SK-N-SH (cell line): Measurements from ENCODE around the gene TIAM2. TPM values are rescaled to one million over a fixed set of nuclear protein-coding genes. Genes with fewer than 3 reads are reported as not detected.

Experiments used
- CTCF ChIA-PET: fragments of 300-600, 350-600 bp; formaldehyde crosslinking; extraction: SDS; loops from one replicate; lab custom pipeline; 2021; lab: Yijun Ruan, JAX
- POLR2A ChIA-PET: fragments of 350-600 bp; sonication (Branson Sonifier 250); formaldehyde crosslinking; extraction: SDS; loops from one replicate; lab custom pipeline; 2020; ENCODE audit warnings: antibody characterized with exemption, inconsistent platforms; lab: Yijun Ruan, JAX
- DNase-seq: peaks from one replicate; pipeline ENCODE4 v3.0.0; 2012
- H2AFZ ChIP-seq: fragments of 200-600 bp; sonication (generic); 2 replicates; pipeline ENCODE4 v1.8.1; 2016; ENCODE audit warnings: antibody characterized with exemption, mild to moderate bottlenecking, low read depth
- H3F3A ChIP-seq: fragments of 200-600 bp; sonication (generic); replicated peaks from 2 replicates; pipeline ENCODE3; 2016; ENCODE audit warnings: antibody characterized with exemption, mild to moderate bottlenecking; ENCODE audit not compliant: insufficient read depth
- H3K27ac ChIP-seq, 2 experiments: fragments of 200-500 bp in 1 of 2; fragments of 200-600 bp in 1 of 2; sonication (Bioruptor generic) in 1 of 2; sonication (generic), shearing (Covaris generic) in 1 of 2; 2 replicates each; pipeline versions ENCODE4 v1.5.1 to v1.6.1; 2014 to 2016; ENCODE audit warnings: low read depth in 2 of 2, inconsistent platforms in 1 of 2, low read length in 1 of 2, mild to moderate bottlenecking in 1 of 2, mixed read lengths in 1 of 2
- H3K27me3 ChIP-seq: fragments of 200-600 bp; sonication (generic), shearing (Covaris generic); 2 replicates; pipeline ENCODE4 v1.6.1; 2016; ENCODE audit warnings: mixed run types; ENCODE audit not compliant: insufficient read depth
- H3K36me3 ChIP-seq, 2 experiments: fragments of 200-500 bp in 1 of 2; fragments of 200-600 bp in 1 of 2; sonication (Bioruptor generic) in 1 of 2; sonication (generic) in 1 of 2; replicated peaks in 1 of 2; 2 replicates each; pipeline versions ENCODE3 to v1.5.1; 2014 to 2016; ENCODE audit warnings: low read length in 1 of 2, mild to moderate bottlenecking in 1 of 2; ENCODE audit not compliant: insufficient read depth in 2 of 2, control insufficient read depth in 1 of 2
- H3K4me1 ChIP-seq, 2 experiments: fragments of 200-500 bp in 1 of 2; fragments of 200-600 bp in 1 of 2; sonication (Bioruptor generic) in 1 of 2; sonication (generic), shearing (Covaris generic) in 1 of 2; 2 replicates each; pipeline versions ENCODE4 v1.5.1 to v1.6.1; 2014 to 2016; ENCODE audit warnings: low read depth in 1 of 2, low read length in 1 of 2, mixed run types in 1 of 2; ENCODE audit not compliant: insufficient read depth in 2 of 2, control insufficient read depth in 1 of 2
- H3K4me2 ChIP-seq: fragments of 200-600 bp; sonication (generic), shearing (Covaris generic); 2 replicates; pipeline ENCODE4 v1.6.1; 2017; ENCODE audit warnings: mixed run types
- H3K4me3 ChIP-seq, 2 experiments: fragments of 200-500 bp in 1 of 2; fragments of 200-600 bp in 1 of 2; sonication (Bioruptor generic) in 1 of 2; sonication (generic), shearing (Covaris generic) in 1 of 2; 2 replicates each; pipeline versions ENCODE4 v1.5.1 to v1.8.1; 2014 to 2016; ENCODE audit warnings: low read depth in 2 of 2, inconsistent platforms in 1 of 2, low read length in 1 of 2, mild to moderate bottlenecking in 1 of 2, mixed read lengths in 1 of 2, moderate library complexity in 1 of 2
- H3K79me2 ChIP-seq: fragments of 200-600 bp; sonication (generic); 2 replicates; pipeline ENCODE4 v1.8.1; 2017; ENCODE audit warnings: mild to moderate bottlenecking; ENCODE audit not compliant: insufficient read depth
- H3K9ac ChIP-seq: fragments of 200-600 bp; sonication (generic); 2 replicates; pipeline ENCODE4 v1.6.1; 2017; ENCODE audit warnings: mixed run types
- H3K9me2 ChIP-seq: fragments of 200-600 bp; sonication (generic); 2 replicates; pipeline ENCODE4 v1.6.1; 2017; ENCODE audit warnings: mixed run types
- H3K9me3 ChIP-seq: fragments of 200-600 bp; sonication (generic); 2 replicates; pipeline ENCODE4 v1.6.1; 2017; ENCODE audit warnings: mixed run types, mild to moderate bottlenecking, moderate library complexity
- H4K20me1 ChIP-seq: fragments of 200-600 bp; sonication (generic); 2 replicates; pipeline ENCODE4 v1.6.1; 2017; ENCODE audit warnings: mild to moderate bottlenecking, mixed run types; ENCODE audit not compliant: insufficient read depth
- EP300 ChIP-seq, 2 experiments: IDR thresholded peaks; 2 replicates each; pipeline versions ENCODE4 v1.4.0 to v1.6.1; 2012; ENCODE audit warnings: borderline replicate concordance in 1 of 2, low read depth in 1 of 2, low read length in 1 of 2
- FOXJ3 ChIP-seq: sonication (generic); formaldehyde crosslinking; IDR thresholded peaks from 2 replicates; pipeline ENCODE4 v1.5.1; 2020; ENCODE audit warnings: mild to moderate bottlenecking, missing genetic modification reagents
- FOXM1 ChIP-seq: IDR thresholded peaks from 2 replicates; pipeline ENCODE4 v1.4.0; 2012; ENCODE audit warnings: low read depth, mild to moderate bottlenecking
- GABPA ChIP-seq: IDR thresholded peaks from 2 replicates; pipeline ENCODE4 v1.4.0; 2012; ENCODE audit warnings: low read depth, mild to moderate bottlenecking
- NFIC ChIP-seq: IDR thresholded peaks from 2 replicates; pipeline ENCODE4 v1.4.0; 2012; ENCODE audit warnings: borderline replicate concordance
- NRF1 ChIP-seq: IDR thresholded peaks from 2 replicates; pipeline ENCODE4 v1.6.1; 2012; ENCODE audit warnings: low read depth, mild to moderate bottlenecking, low read length
- RCOR1 ChIP-seq: fragments of 150-350 bp; IDR thresholded peaks from 2 replicates; pipeline ENCODE4 v1.6.1; 2017; ENCODE audit warnings: antibody characterized with exemption, low read length
- SIN3A ChIP-seq: IDR thresholded peaks from 2 replicates; pipeline ENCODE4 v1.6.1; 2012; ENCODE audit warnings: low read depth, mild to moderate bottlenecking, low read length, moderate library complexity, borderline replicate concordance
- SMC3 ChIP-seq: IDR thresholded peaks from 2 replicates; pipeline ENCODE4 v1.6.1; 2012; ENCODE audit warnings: low read depth, low read length, improper control_type of control experiment
- TEAD4 ChIP-seq: IDR thresholded peaks from 2 replicates; pipeline ENCODE4 v1.4.0; 2012; ENCODE audit warnings: mild to moderate bottlenecking, borderline replicate concordance; ENCODE audit not compliant: insufficient read depth
- YY1 ChIP-seq: IDR thresholded peaks from 2 replicates; pipeline ENCODE4 v1.4.0; 2012; ENCODE audit warnings: low read depth, mild to moderate bottlenecking
- WGBS: methylation state at CpG from one replicate; pipeline ENCODE4 v1.1.6; 2017; ENCODE audit warnings: low lambda C conversion rate; 5-methylcytosine and 5-hydroxymethylcytosine counted together
- polyA plus RNA-seq, 3 experiments: library from polyadenylated mRNA; depleted of rRNA; stranded (reverse); fragments of >200 nt; gene quantifications; 2 replicates each; pipeline ENCODE4 v1.2.3, GENCODE V29; 2012
- TF ChIP-seq, protein P1 (sequence below): IDR thresholded peaks from 2 replicates; pipeline ENCODE4 v1.4.0; 2012; ENCODE audit warnings: low read depth
- TF ChIP-seq, protein P2 (sequence below): fragments of 200-600 bp; sonication (generic); IDR thresholded peaks from 2 replicates; pipeline ENCODE4 v1.6.1; 2017; ENCODE audit warnings: antibody characterized with exemption, mild to moderate bottlenecking, moderate library complexity
- TF ChIP-seq, protein P3 (sequence below): IDR thresholded peaks from 2 replicates; pipeline ENCODE4 v1.6.1; 2012; ENCODE audit warnings: mild to moderate bottlenecking, low read depth, low read length, moderate library complexity
- TF ChIP-seq, protein P4 (sequence below): IDR thresholded peaks from 2 replicates; pipeline ENCODE4 v1.4.0; 2012; ENCODE audit warnings: low read depth, borderline replicate concordance

The TIAM2 gene
- polyA plus RNA-seq, 1 of the 3 experiments (the other 2 are of a cell fraction) = 13.6 TPM

DNA sequence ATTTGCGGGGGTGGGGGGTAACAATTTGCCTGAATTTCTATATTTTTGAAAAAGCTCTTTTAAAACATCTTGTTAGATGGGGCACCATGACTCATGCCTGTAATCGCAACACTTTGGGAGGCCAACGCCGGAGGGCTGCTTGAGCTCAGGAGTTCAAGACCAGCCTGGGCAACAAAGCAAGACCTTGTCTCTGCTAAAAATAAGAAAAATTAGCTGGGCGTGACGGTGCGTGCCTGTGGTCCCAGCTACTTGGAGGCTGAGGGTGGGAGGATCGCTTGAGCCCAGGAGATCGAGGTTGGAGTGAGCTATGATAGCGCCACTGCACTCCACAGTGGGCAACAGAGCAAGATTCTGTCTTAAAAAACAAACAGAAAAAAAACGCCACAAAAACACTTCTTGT lies 41.5 kb upstream of the TIAM2 start:
- 93% methylated on average over 11 of the region's 11 CpGs for WGBS
- DNase-seq = no peak
- CTCF ChIA-PET = no interaction called here

DNA sequence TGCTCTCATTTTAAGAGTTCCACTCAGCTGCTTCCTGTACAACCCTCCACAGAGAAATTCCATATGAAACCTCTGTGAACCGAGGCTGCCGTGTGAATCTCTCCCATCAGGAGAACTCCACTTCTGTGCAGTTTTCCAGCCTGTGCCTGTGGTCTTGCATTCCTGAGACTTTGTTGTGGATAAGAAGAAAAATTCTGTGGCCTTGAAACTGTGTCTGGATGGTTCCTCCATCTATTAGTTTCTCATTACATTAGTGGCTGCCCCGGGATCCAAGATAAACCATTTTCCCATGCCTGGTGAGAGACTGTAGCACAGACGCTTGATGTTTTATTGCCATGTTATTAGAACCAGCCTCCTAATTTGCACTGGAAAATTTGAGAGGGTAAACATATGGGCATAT lies 40.8 kb upstream of the TIAM2 start:
- no peaks in the 10 kb centered on the region for H3F3A ChIP-seq
- CTCF ChIA-PET = no interaction called here
- peak overlapping the region in 1 of 2 experiments; percentile 56; a peak in 2 of 4 replicates for H3K27ac ChIP-seq
- no peaks in the 10 kb centered on the region for H3K27me3 ChIP-seq
- peak; percentile 57 for DNase-seq
- no peak overlapping the region for H3K4me3 ChIP-seq
- H3K9me2 ChIP-seq = no peaks in the 10 kb centered on the region
- no peaks in the 10 kb centered on the region for H4K20me1 ChIP-seq
- WGBS = 78% methylated on average over 4 of the region's 4 CpGs
- H3K36me3 ChIP-seq = no peaks in the 10 kb centered on the region
- POLR2A ChIA-PET = no interaction called here
- no peak overlapping the region for H3K9ac ChIP-seq
- H3K9me3 ChIP-seq = no peaks in the 10 kb centered on the region
- TF ChIP-seq NRF1 (no peak), RCOR1 (peak; percentile 61; the same call in 1 of the 2 replicates), FOXM1 (no peak), TEAD4 (no peak), NFIC (no peak), FOXJ3 (CRISPR knock-in tag) (no peak), SMC3 (no peak), GABPA (no peak), EP300 (IDR thresholded peaks at IDR 0.05; ENCODE audit: borderline replicate concordance in 1 of 2, low read depth in 1 of 2, low read length in 1 of 2) (peak in 1 of 2 experiments; percentile 64; a peak in 1 of 4 replicates), YY1 (no peak)
- TF ChIP-seq, protein P1, sequence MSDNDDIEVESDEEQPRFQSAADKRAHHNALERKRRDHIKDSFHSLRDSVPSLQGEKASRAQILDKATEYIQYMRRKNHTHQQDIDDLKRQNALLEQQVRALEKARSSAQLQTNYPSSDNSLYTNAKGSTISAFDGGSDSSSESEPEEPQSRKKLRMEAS = no peak
- TF ChIP-seq, protein P2, sequence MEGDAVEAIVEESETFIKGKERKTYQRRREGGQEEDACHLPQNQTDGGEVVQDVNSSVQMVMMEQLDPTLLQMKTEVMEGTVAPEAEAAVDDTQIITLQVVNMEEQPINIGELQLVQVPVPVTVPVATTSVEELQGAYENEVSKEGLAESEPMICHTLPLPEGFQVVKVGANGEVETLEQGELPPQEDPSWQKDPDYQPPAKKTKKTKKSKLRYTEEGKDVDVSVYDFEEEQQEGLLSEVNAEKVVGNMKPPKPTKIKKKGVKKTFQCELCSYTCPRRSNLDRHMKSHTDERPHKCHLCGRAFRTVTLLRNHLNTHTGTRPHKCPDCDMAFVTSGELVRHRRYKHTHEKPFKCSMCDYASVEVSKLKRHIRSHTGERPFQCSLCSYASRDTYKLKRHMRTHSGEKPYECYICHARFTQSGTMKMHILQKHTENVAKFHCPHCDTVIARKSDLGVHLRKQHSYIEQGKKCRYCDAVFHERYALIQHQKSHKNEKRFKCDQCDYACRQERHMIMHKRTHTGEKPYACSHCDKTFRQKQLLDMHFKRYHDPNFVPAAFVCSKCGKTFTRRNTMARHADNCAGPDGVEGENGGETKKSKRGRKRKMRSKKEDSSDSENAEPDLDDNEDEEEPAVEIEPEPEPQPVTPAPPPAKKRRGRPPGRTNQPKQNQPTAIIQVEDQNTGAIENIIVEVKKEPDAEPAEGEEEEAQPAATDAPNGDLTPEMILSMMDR = no peak
- TF ChIP-seq, protein P3, sequence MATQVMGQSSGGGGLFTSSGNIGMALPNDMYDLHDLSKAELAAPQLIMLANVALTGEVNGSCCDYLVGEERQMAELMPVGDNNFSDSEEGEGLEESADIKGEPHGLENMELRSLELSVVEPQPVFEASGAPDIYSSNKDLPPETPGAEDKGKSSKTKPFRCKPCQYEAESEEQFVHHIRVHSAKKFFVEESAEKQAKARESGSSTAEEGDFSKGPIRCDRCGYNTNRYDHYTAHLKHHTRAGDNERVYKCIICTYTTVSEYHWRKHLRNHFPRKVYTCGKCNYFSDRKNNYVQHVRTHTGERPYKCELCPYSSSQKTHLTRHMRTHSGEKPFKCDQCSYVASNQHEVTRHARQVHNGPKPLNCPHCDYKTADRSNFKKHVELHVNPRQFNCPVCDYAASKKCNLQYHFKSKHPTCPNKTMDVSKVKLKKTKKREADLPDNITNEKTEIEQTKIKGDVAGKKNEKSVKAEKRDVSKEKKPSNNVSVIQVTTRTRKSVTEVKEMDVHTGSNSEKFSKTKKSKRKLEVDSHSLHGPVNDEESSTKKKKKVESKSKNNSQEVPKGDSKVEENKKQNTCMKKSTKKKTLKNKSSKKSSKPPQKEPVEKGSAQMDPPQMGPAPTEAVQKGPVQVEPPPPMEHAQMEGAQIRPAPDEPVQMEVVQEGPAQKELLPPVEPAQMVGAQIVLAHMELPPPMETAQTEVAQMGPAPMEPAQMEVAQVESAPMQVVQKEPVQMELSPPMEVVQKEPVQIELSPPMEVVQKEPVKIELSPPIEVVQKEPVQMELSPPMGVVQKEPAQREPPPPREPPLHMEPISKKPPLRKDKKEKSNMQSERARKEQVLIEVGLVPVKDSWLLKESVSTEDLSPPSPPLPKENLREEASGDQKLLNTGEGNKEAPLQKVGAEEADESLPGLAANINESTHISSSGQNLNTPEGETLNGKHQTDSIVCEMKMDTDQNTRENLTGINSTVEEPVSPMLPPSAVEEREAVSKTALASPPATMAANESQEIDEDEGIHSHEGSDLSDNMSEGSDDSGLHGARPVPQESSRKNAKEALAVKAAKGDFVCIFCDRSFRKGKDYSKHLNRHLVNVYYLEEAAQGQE = no peak
- TF ChIP-seq, all 33 proteins: peak for 2
- Histone ChIP-seq H3K4me1 (peaks cover 0 to 8% of the 10 kb centered on the region in 2 experiments; a peak in 1 of 4 replicates), H3K79me2 (no peaks in the 10 kb centered on the region), H2AFZ (no peak overlapping the region), H3K4me2 (no peak overlapping the region)

More for the DNA sequence above, 41.5 kb upstream of the TIAM2 start:
- H3K4me2 ChIP-seq = no peak overlapping the region
- no peak overlapping the region for H2AFZ ChIP-seq
- H3K27ac ChIP-seq = no peak overlapping the region
- H3F3A ChIP-seq = no peaks in the 10 kb centered on the region
- H3K27me3 ChIP-seq = no peaks in the 10 kb centered on the region
- no peaks in the 10 kb centered on the region for H3K9me2 ChIP-seq
- H4K20me1 ChIP-seq = no peaks in the 10 kb centered on the region
- H3K9ac ChIP-seq = no peak overlapping the region
- H3K79me2 ChIP-seq = no peaks in the 10 kb centered on the region
- H3K9me3 ChIP-seq = no peaks in the 10 kb centered on the region
- TF ChIP-seq, protein P1 = no peak
- TF ChIP-seq, protein P4, sequence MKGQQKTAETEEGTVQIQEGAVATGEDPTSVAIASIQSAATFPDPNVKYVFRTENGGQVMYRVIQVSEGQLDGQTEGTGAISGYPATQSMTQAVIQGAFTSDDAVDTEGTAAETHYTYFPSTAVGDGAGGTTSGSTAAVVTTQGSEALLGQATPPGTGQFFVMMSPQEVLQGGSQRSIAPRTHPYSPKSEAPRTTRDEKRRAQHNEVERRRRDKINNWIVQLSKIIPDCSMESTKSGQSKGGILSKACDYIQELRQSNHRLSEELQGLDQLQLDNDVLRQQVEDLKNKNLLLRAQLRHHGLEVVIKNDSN = no peak
- no peak for TF ChIP-seq EP300 (IDR thresholded peaks at IDR 0.05; ENCODE audit: borderline replicate concordance in 1 of 2, low read depth in 1 of 2, low read length in 1 of 2)
- TF ChIP-seq SIN3A = no peak
- H3K4me1 ChIP-seq = peaks cover 0 to 8% of the 10 kb centered on the region in 2 experiments; a peak in 1 of 4 replicates
- no peaks in the 10 kb centered on the region for H3K36me3 ChIP-seq
- H3K4me3 ChIP-seq = no peak overlapping the region
- POLR2A ChIA-PET = no interaction called here
